IMR-90 (cell line): ENCODE data around the gene RASGRP2. TPM values are rescaled to one million over a fixed set of nuclear protein-coding genes. Genes with fewer than 3 reads are reported as not detected.

Experiments
- ATAC-seq: fragments of 200-7000 bp; cut with Tn5 transposase; 2 replicates; pipeline ENCODE4 v1.9.1; 2020; ENCODE audit warnings: low read depth, mild to moderate bottlenecking, moderate library complexity
- BruUV-seq: library from RNA; stranded (reverse); fragments of 400-500 nt; replicated peaks from 2 replicates; lab custom pipeline; 2021; lab: Mats Ljungman, UMichigan
- CTCF ChIA-PET: fragments of 300-600 bp; formaldehyde crosslinking; extraction: SDS; loops from one replicate; lab custom pipeline; 2021; ENCODE audit warnings: antibody characterized with exemption; lab: Yijun Ruan, JAX
- POLR2A ChIA-PET: fragments of 300-600 bp; sonication (Branson Sonifier 250); formaldehyde crosslinking; loops from one replicate; lab custom pipeline; 2022; ENCODE audit warnings: antibody characterized with exemption; ENCODE audit not compliant: unreplicated experiment; lab: Charles Lee
- DNase-seq: peaks from one replicate; pipeline ENCODE4 v3.0.0; 2013
- H2AFZ ChIP-seq: replicated peaks from 2 replicates; pipeline ENCODE3; 2013; ENCODE audit warnings: low read length, mild to moderate bottlenecking; ENCODE audit not compliant: poor library complexity
- H2AK5ac ChIP-seq: 2 replicates; pipeline ENCODE4 v1.6.1; 2013; ENCODE audit warnings: low read depth, low read length, inconsistent platforms
- H2AK9ac ChIP-seq: replicated peaks from 2 replicates; pipeline ENCODE3; 2013; ENCODE audit warnings: mild to moderate bottlenecking, low read depth, low read length, moderate library complexity; ENCODE audit not compliant: poor library complexity
- H2BK120ac ChIP-seq: 2 replicates; pipeline ENCODE4 v1.6.1; 2013; ENCODE audit warnings: low read depth, low read length, inconsistent platforms
- H2BK15ac ChIP-seq: 3 replicates; pipeline ENCODE4 v1.6.1; 2013; ENCODE audit warnings: low read depth, low read length, inconsistent platforms
- H2BK20ac ChIP-seq: 2 replicates; pipeline ENCODE4 v1.6.1; 2013; ENCODE audit warnings: low read depth, mild to moderate bottlenecking, inconsistent platforms, low read length, moderate library complexity
- H2BK5ac ChIP-seq: 2 replicates; pipeline ENCODE4 v1.6.1; 2013; ENCODE audit warnings: mild to moderate bottlenecking, low read depth, low read length, inconsistent platforms; ENCODE audit not compliant: poor library complexity, severe bottlenecking
- H3K14ac ChIP-seq: replicated peaks from 2 replicates; pipeline ENCODE4 v1.6.1; 2013; ENCODE audit warnings: low read depth, low read length, inconsistent platforms
- H3K18ac ChIP-seq: 2 replicates; pipeline ENCODE4 v1.6.1; 2013; ENCODE audit warnings: low read depth, low read length, control low read depth
- H3K23ac ChIP-seq: 2 replicates; pipeline ENCODE4 v1.6.1; 2013; ENCODE audit warnings: low read depth, low read length, inconsistent platforms
- H3K27ac ChIP-seq: 2 replicates; pipeline ENCODE4 v1.5.1; 2013; ENCODE audit warnings: mild to moderate bottlenecking, control low read depth, low read length; ENCODE audit not compliant: insufficient read depth
- H3K27me3 ChIP-seq: 2 replicates; pipeline ENCODE4 v1.6.1; 2013; ENCODE audit warnings: low read length; ENCODE audit not compliant: control insufficient read depth, insufficient read depth
- H3K36me3 ChIP-seq: 2 replicates; pipeline ENCODE4 v1.6.1; 2013; ENCODE audit warnings: low read length, mixed read lengths; ENCODE audit not compliant: control insufficient read depth, insufficient read depth
- H3K4ac ChIP-seq: 2 replicates; pipeline ENCODE4 v1.6.1; 2013; ENCODE audit warnings: low read depth, low read length, inconsistent platforms
- H3K4me1 ChIP-seq: 2 replicates; pipeline ENCODE4 v1.6.1; 2013; ENCODE audit warnings: low read length, mixed read lengths; ENCODE audit not compliant: control insufficient read depth, insufficient read depth
- H3K4me2 ChIP-seq: 2 replicates; pipeline ENCODE4 v1.6.1; 2013; ENCODE audit warnings: low read depth, mild to moderate bottlenecking, control low read depth, low read length, moderate library complexity
- H3K4me3 ChIP-seq: 2 replicates; pipeline ENCODE4 v1.5.1; 2013; ENCODE audit warnings: low read depth, mild to moderate bottlenecking, control low read depth, low read length, moderate library complexity; ENCODE audit not compliant: insufficient read depth
- H3K56ac ChIP-seq: 2 replicates; pipeline ENCODE4 v1.6.1; 2013; ENCODE audit warnings: low read length, inconsistent platforms; ENCODE audit not compliant: insufficient read depth; ENCODE audit errors: extremely low read depth
- H3K79me1 ChIP-seq, 2 experiments: 2 replicates each; pipeline ENCODE4 v1.6.1; 2013; ENCODE audit warnings: low read length in 2 of 2, inconsistent platforms in 1 of 2, low read depth in 1 of 2
- H3K9ac ChIP-seq: 2 replicates; pipeline ENCODE4 v1.6.1; 2013; ENCODE audit warnings: low read depth, low read length, control low read depth
- H3K9me1 ChIP-seq: 2 replicates; pipeline ENCODE4 v1.6.1; 2013; ENCODE audit warnings: low read length, inconsistent platforms; ENCODE audit not compliant: insufficient read depth
- H3K9me3 ChIP-seq: 2 replicates; pipeline ENCODE4 v1.6.1; 2013; ENCODE audit warnings: low read length; ENCODE audit not compliant: control insufficient read depth, insufficient read depth
- H4K20me1 ChIP-seq: 2 replicates; pipeline ENCODE4 v1.6.1; 2013; ENCODE audit warnings: low read length, inconsistent platforms; ENCODE audit not compliant: insufficient read depth
- H4K5ac ChIP-seq: 2 replicates; pipeline ENCODE4 v1.6.1; 2013; ENCODE audit warnings: mild to moderate bottlenecking, low read depth, low read length, control low read depth
- H4K8ac ChIP-seq, 2 experiments: 2 replicates each; pipeline ENCODE4 v1.6.1; 2013; ENCODE audit warnings: low read depth in 2 of 2, low read length in 2 of 2, control low read depth in 1 of 2, inconsistent platforms in 1 of 2
- H4K91ac ChIP-seq: 2 replicates; pipeline ENCODE4 v1.6.1; 2013; ENCODE audit warnings: low read depth, low read length, inconsistent platforms; ENCODE audit not compliant: insufficient read depth
- MXI1 ChIP-seq: IDR thresholded peaks from 2 replicates; pipeline ENCODE4 v1.6.1; 2012; ENCODE audit warnings: low read depth, mild to moderate bottlenecking, low read length, moderate library complexity, borderline replicate concordance
- NFE2L2 ChIP-seq: fragments of 150-350 bp; IDR thresholded peaks from 2 replicates; pipeline ENCODE4 v1.6.1; 2016; ENCODE audit warnings: low read depth, mild to moderate bottlenecking, low read length
- RFX5 ChIP-seq: IDR thresholded peaks from 2 replicates; pipeline ENCODE4 v1.8.0; 2012; ENCODE audit warnings: low read depth, mild to moderate bottlenecking, low read length, moderate library complexity
- USF2 ChIP-seq: fragments of 150-350 bp; IDR thresholded peaks from 2 replicates; pipeline ENCODE4 v1.6.1; 2017; ENCODE audit warnings: mild to moderate bottlenecking, antibody characterized with exemption, low read length, low read depth
- WGBS, 2 experiments: methylation state at CpG; one replicate each; pipeline versions ENCODE4 v1.1.5 to v1.1.7; 2013; ENCODE audit warnings: missing lambda C conversion rate in 2 of 2; ENCODE audit not compliant: insufficient read length in 1 of 2; ENCODE audit errors: extremely low coverage in 2 of 2; 5-methylcytosine and 5-hydroxymethylcytosine counted together
- dilution Hi-C: fragments of 300-500 bp; cut with HindIII; formaldehyde crosslinking; loops from one replicate; pipeline ENCODE4 v1.14.3; 2018; ENCODE audit warnings: low sequenced_read_pairs; ENCODE audit not compliant: unreplicated experiment
- in situ Hi-C: fragments of 300-500 bp; cut with MboI; formaldehyde crosslinking; loops from 3 replicates; pipeline ENCODE4 v1.14.3; 2019; ENCODE audit warnings: low sequenced_read_pairs, inconsistent platforms, mixed read lengths
- intact Hi-C: fragments of 100-400 bp; cut with micrococcal nuclease; formaldehyde crosslinking; loops from 2 replicates; pipeline ENCODE4 v1.10.0; 2022
- polyA plus RNA-seq, 3 experiments: library from polyadenylated mRNA; depleted of rRNA; stranded (reverse); fragments of >200 nt; gene quantifications; 2 replicates each; pipeline ENCODE4 v1.2.3, GENCODE V29; 2012; ENCODE audit warnings: low replicate concordance in 1 of 3
- total RNA-seq: library from RNA; depleted of rRNA; stranded (reverse); fragments of >200 nt; gene quantifications from 2 replicates; pipeline ENCODE4 v1.2.3, GENCODE V29; 2012

RASGRP2 gene
- total and polyA plus RNA-seq, 2 of the 4 experiments (the other 2 are of a cell fraction): 1.2 TPM; not detected in 1

GRCh38 chr11:64687204-64687603 is 56.7 kb downstream of the RASGRP2 start:
- intact Hi-C loops (no loop called here), in situ Hi-C loops (no loop called here), dilution Hi-C loops (no loop called here)
- no peaks in the 10 kb centered on the region for H3K36me3 ChIP-seq
- no peak for ATAC-seq
- no peak for DNase-seq
- H3K14ac ChIP-seq: no peak overlapping the region
- H3K79me1 ChIP-seq: no peaks in the 10 kb centered on the region
- H3K56ac ChIP-seq: no peak overlapping the region
- H3K4me3 ChIP-seq: no peak overlapping the region
- no peak overlapping the region for H3K9ac ChIP-seq
- no peak overlapping the region for H2BK120ac ChIP-seq
- H3K4me1 ChIP-seq: no peaks in the 10 kb centered on the region; the same call in 1 of the 2 replicates
- no peak overlapping the region for H2BK15ac ChIP-seq
- CTCF ChIA-PET: no interaction called here
- no peaks in the 10 kb centered on the region for H3K9me3 ChIP-seq
- H4K8ac ChIP-seq: no peak overlapping the region
- no peak overlapping the region for H4K5ac ChIP-seq
- whole genome bisulfite sequencing, 2 experiments: no CpG with 5 or more reads among the region's 6 CpGs
- POLR2A ChIA-PET: no interaction called here
- H2AK9ac ChIP-seq: no peak overlapping the region
- H2AK5ac ChIP-seq: no peak overlapping the region
- no peak overlapping the region for H3K18ac ChIP-seq
- H4K91ac ChIP-seq: no peak overlapping the region
- no peaks in the 10 kb centered on the region for H3K9me1 ChIP-seq
- H3K4me2 ChIP-seq: no peak overlapping the region
- H3K27me3 ChIP-seq: peaks cover 59% of the 10 kb centered on the region
- H3K27ac ChIP-seq: no peak overlapping the region
- H2BK20ac ChIP-seq: no peak overlapping the region
- no peak overlapping the region for H3K23ac ChIP-seq
- no peaks in the 10 kb centered on the region for H4K20me1 ChIP-seq
- no TSS peak for BruUV-seq
- TF ChIP-seq RFX5 (no peak), USF2 (no peak), MXI1 (no peak), NFE2L2 (no peak)
- no peak overlapping the region for H2AFZ ChIP-seq
- H3K4ac ChIP-seq: no peak overlapping the region
- H2BK5ac ChIP-seq: no peak overlapping the region
